GM21619 (cell line): ENCODE data around the gene SLC12A8.

Experiments used
- ATAC-seq: cut with Tn5 transposase; IDR thresholded peaks from one replicate; pipeline ENCODE4 v1.9.1; 2021; ENCODE audit not compliant: unreplicated experiment

The SLC12A8 gene

DNA sequence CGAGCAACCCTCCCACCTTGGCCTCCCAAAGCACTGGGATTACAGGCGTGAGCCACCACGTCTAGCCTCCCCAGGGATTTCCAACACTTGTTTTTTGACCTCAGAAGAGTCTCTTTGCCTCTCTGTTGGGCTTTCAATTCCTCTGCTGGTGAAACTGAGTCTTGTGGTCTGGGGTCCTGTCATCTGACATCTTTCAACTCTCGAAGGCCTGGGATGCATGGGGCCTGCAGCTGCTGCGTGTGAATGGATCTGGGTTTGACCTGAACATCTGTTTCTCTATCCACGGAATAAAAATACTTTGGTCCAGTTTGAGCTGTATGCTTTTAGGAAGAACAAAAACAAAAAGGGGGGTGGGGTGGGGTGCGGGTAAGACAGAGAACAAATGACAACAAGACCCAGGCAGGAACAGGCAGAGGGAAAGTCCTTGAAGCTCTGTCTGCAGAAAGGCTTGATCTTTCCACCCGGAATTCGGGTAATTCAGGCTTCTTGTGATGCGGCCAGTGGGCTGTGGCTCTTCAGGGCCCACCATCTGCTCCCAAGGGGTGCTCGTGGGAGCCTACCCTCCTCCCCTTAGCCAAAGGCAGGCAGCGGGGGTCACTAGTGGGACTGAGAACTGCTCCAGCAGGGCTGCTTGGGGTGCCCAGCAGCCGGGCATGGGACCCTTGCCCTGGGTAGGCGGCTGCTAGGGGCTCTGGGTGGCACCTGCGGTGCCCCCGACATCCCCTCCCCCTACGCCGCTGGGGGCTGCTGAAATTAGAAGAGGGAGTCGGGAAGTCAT is 71.5 kb downstream of the SLC12A8 start:
- ATAC-seq, result peak; percentile 8

- no peak for ATAC-seq
These were observed 72.3 kb downstream of the SLC12A8 start for GRCh38 chr3:125140011-125140817.

DNA sequence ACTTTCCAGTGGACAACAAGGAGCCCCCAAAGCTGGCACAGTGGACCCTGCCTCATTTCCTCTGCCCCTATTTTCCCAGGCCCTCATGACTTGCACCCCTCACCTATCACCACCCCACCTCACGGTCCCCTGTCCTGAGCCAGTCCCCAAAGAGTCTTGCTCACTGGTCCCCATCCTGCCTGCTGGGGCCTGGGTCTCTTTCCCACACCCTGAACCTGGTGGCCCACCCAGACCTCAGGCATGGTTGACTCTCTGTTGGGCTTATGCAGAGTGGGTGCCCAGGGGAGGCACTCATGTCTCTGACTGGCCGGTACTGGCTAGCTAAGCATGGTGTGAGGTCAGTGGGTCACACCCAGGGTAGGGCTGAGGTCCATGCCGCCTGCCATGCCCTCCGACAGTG is 73.2 kb downstream of the SLC12A8 start:
- no peak for ATAC-seq

DNA sequence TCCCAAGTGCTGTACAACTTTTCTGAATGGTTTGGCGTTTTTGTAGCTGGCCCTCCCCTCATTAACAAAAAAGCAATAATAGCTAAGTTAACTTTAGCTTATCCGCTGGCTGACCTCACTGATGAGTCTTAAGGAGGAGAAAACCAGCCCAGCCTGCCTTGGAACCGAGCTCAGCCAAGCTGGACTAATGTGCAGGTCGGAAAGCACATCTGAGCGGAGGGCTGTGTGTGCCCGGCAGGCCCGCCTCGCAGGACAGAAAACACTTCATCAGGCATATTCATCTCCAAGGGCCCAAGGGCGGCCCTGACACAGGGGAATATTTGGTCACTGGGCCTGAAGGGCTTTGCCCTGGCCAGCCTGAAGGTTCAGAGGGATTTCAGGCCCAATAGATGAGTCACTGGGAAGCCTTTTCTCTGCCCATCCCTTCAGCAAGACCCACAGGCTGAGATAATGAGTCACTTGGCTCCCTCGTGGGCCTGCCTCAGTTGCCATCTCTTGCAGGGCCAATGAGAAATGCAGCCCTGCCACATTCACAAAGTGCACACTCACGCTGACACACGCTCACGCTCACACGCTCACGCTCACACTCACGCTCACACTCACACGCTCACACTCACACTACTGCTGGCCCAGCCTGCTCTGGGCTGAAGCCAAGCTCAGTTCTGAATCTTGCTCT is 75.1 kb downstream of the SLC12A8 start:
- ATAC-seq, result no peak

GRCh38 chr3:125136966-125137357 is 75.6 kb downstream of the SLC12A8 start:
- ATAC-seq, result no peak

DNA sequence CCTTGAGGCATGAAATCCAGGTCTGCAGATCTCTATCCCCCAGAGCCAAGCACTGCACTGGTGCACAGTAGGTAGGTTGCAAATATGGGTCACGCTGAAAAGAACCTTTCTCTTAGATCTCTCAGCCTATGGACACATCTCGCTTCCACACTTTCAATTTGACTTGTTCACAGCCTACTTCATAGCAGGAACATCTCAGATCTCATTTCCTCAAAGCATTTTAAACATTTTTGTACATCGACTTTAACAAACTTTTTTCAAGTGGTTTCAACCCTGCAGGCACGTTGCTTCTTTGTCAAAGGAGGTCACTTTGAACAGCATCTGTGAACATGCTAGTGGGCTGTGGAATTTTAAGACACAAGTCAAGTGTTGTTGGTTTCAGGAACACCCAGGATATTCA is 76.0 kb downstream of the SLC12A8 start:
- no peak for ATAC-seq

DNA sequence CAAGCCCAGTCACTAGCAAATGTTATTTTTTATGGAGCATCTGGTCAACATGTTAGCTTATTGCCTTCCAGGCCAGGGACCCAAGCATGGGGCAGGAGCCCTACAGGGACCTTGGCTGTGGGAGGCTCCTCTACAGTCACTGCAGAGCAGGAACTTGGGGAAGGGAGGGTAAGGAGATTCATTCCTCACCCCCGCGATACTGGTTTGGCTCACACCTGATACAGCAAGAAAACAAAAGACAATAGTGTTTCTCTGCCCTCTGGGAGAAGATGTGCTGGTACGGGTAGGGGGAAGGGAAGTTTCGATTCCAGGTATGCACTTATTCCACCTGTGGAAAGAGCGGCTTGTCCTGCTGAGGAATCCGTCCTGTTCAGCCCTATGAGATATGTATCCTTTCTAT is 77.6 kb downstream of the SLC12A8 start:
- ATAC-seq, result no peak

- no peak for ATAC-seq
These were observed 79.7 kb downstream of the SLC12A8 start for GRCh38 chr3:125132815-125133214.

DNA sequence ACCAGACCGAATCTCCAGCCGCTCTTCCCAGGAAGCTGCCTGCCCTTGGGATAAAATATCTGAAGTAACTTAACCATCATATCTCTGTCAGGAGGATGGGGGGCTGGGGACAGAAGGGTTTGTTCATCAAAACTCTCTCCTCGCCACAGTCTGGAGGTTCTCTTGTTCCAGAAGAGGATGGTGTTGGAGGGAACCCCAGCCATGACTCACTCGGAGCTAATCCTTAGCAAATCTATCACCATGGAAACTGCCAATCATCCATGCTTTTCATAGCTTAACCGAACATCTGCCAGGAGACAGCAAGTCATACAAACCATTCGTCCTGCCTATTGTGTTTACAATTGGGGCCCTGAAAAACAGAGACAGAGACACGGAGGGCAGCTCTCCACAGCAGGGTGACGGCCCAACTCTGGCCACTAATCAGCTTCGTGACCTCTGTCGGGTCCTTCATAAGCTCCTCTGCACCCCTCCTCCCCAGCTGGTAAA is 83.0 kb downstream of the SLC12A8 start:
- ATAC-seq, result no peak

DNA sequence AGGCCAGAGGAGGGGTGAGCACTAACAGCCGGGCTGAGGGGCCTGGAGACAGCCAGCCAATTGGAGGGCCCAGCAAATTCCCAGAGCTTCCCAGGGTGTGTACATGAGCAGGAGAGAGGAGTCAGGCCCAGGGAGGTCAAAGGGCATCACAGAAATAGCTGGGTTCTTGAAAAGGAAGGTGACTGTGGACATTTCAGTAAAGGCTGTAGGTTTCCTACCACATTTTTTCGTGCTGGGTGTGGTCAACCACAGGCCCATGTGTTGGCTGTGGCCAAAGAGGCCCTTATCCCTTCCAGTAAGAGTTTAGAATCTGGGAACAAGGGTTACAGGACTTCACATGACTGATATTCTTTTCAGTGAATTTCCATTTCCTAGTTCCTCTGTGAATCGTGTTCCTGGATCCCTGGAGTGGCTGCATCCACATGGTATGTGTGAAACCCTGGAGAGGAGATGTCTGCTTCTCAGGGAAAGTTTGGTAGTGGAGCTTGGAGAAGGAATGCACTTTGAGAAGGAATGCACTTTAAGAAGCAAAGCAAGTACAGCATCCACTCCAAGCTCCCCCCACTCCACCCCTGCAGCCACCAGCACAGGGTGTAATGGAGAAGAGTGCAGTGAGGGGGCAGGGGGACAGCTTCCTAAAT is 83.6 kb downstream of the SLC12A8 start:
- ATAC-seq, result no peak

DNA sequence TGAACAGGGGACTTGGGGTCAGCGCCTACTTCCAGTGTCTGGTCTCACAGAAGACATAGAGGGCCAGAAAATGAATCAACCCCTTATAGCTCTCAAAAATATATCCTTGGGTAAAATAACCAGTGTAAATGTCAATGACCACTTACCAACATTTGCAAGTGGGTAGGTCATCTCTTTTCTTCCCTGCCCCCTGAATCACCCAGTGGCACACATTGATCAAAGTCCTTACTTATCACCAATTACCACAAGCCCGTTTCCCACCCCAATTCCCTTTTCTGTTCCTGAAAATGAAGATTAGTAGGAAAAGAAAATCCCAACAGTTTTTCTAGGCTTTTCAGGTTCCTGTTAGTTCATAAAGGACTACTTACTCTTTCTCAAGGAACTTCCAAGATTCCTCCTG is 86.2 kb downstream of the SLC12A8 start:
- no peak for ATAC-seq

DNA sequence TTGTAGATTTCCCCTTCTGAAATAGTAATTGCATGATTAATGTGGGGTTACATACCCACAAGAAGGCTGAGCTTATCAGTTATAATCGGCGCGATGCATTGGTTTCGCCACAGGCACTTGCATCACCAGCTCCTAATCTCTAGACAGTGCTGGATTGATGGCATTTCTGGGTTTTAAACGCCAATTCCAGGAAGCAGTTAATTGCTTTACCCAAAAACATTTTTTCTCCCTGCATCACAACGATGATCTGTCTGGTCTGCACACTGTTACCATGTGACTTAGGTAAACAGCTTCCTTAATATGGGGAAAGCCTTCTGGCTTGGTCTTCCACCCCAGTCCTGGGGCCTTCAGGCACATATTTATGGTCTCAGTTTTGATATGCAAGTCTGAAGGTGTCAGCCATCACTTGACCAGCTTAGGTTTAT is 86.7 kb downstream of the SLC12A8 start:
- no peak for ATAC-seq

- no peak for ATAC-seq
These were observed 88.9 kb downstream of the SLC12A8 start for GRCh38 chr3:125123451-125124305.

DNA sequence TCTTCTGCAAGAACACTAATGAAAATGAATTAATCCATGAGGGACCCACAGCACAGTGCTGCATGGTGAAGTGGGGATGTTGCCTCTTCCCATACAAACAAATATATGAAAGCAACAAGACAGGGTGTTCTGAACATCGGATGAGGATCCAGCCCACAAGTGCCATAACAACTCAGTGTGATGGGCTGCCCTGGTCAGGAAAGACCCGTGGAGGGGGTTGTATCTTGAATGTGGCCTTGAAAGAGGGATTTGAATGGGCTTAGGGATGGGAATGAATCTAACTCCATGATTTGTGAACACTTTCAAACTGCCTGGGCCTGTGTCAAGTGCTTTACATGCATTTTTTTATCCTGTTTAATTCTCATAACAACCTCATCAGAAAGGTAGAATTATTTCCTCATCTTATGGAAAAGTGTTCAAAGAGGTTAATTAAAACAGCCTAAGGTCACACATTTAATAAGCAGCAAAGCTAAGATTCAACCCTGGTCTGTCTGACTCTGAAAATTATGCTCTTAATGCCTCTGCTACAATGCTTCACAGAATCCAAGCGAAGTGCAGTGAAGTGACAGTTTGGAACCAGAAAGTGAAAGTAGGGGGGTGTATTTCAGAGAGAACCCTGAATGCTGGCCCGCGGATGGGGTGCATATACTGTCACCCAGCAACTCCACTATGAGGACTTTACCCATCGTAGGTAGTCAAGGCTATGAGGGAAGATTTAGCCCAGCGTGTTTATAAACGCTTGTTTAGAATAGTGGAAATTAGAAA is 91.1 kb downstream of the SLC12A8 start:
- ATAC-seq, result peak; percentile 48

GRCh38 chr3:125120379-125121122 is 92.0 kb downstream of the SLC12A8 start:
- no peak for ATAC-seq

- ATAC-seq, result peak; percentile 55
These were observed 92.7 kb downstream of the SLC12A8 start for GRCh38 chr3:125119752-125120378.

GRCh38 chr3:125118600-125118999 is 93.9 kb downstream of the SLC12A8 start:
- no peak for ATAC-seq

DNA sequence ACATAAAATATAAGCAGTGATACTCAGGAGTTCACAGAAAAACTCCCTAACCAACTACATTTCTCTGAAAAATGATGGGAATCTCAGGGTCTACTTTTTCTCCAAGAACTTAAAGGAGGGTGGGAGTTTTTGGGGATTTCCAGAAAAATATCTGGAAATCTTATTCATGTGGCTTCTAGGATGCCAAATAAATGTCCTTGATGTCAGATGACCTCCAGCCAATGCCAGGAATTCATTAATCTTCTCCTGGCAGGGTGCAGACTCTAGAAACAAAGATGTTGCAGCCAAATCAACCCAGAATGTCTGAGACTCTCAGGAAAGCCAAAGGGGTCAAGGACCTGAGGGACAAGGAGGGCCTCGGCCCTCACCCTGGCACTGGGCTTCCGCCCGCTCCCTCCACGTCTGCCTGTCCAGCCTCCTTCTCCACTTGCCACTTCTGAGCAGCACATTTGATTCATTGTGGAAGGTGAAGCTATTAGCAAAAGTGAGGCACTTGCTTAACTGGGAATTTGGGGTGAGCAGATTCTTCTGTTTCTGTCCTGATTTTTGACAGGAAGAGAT is 94.8 kb downstream of the SLC12A8 start:
- ATAC-seq, result no peak
